CD4-positive, alpha-beta T cell (primary cell): ENCODE data around the gene CDH22. TPM values are rescaled to one million over a fixed set of nuclear protein-coding genes. Genes with fewer than 3 reads are reported as not detected.

Experiments
- ATAC-seq: fragments of 200-7000 bp; cut with Tn5 transposase; one replicate; pipeline ENCODE4 v1.10.0; 2022; ENCODE audit warnings: mild to moderate bottlenecking; ENCODE audit not compliant: poor library complexity
- CTCF ChIA-PET: fragments of 350-600 bp; sonication (Branson Sonifier 250); formaldehyde crosslinking; loops from one replicate; lab custom pipeline; 2021; ENCODE audit warnings: antibody characterized with exemption, inconsistent platforms; lab: Charles Lee
- POLR2A ChIA-PET: fragments of 350-600 bp; sonication (Branson Sonifier 250); formaldehyde crosslinking; loops from one replicate; lab custom pipeline; 2021; ENCODE audit warnings: antibody characterized with exemption, inconsistent platforms; lab: Charles Lee
- DNase-seq, 14 experiments: peaks; one replicate each; pipeline ENCODE4 v3.0.0-alpha.2; 2013 to 2020; ENCODE audit warnings: mixed read lengths in 2 of 14
- H3K27ac ChIP-seq, 2 donors: one replicate each; pipeline versions ENCODE4 v1.5.1 to v1.7.0; 2013; ENCODE audit warnings: low read length in 2 of 2, low read depth in 1 of 2, mild to moderate bottlenecking in 1 of 2
- H3K27me3 ChIP-seq, 2 experiments: 1 replicate in 1 of 2; 2 replicates in 1 of 2; pipeline versions ENCODE4 v1.6.1 to v1.7.0; 2013; ENCODE audit warnings: low read length in 2 of 2, control low read depth in 1 of 2, mild to moderate bottlenecking in 1 of 2, moderate library complexity in 1 of 2; ENCODE audit not compliant: insufficient read depth in 2 of 2, control insufficient read depth in 1 of 2
- H3K36me3 ChIP-seq: one replicate; pipeline ENCODE4 v1.6.1; 2013; ENCODE audit warnings: low read length, control low read depth; ENCODE audit not compliant: insufficient read depth
- H3K4me1 ChIP-seq: one replicate; pipeline ENCODE4 v1.6.1; 2013; ENCODE audit warnings: low read length, control low read depth; ENCODE audit not compliant: insufficient read depth
- H3K4me3 ChIP-seq: one replicate; pipeline ENCODE4 v1.5.1; 2013; ENCODE audit warnings: mild to moderate bottlenecking, low read length, moderate library complexity
- H3K9me3 ChIP-seq, 2 experiments: 1 replicate in 1 of 2; 2 replicates in 1 of 2; pipeline versions ENCODE4 v1.6.1 to v1.7.0; 2013; ENCODE audit warnings: low read length in 2 of 2, mild to moderate bottlenecking in 2 of 2, control low read depth in 1 of 2, moderate library complexity in 1 of 2; ENCODE audit not compliant: control insufficient read depth in 1 of 2, insufficient read depth in 1 of 2
- H3K27ac Mint-ChIP-seq: one replicate; pipeline ENCODE4 v1.8.0; 2020; ENCODE audit warnings: mixed read lengths
- H3K27me3 Mint-ChIP-seq: one replicate; pipeline ENCODE4 v1.8.0; 2021; ENCODE audit warnings: mixed read lengths
- H3K36me3 Mint-ChIP-seq: one replicate; pipeline ENCODE4 v1.8.0; 2021; ENCODE audit warnings: low read depth, mixed read lengths
- H3K4me1 Mint-ChIP-seq: one replicate; pipeline ENCODE4 v1.8.0; 2021; ENCODE audit warnings: low read depth, mixed read lengths
- H3K4me3 Mint-ChIP-seq: one replicate; pipeline ENCODE4 v1.8.0; 2020; ENCODE audit warnings: mild to moderate bottlenecking, mixed read lengths
- H3K9me3 Mint-ChIP-seq: one replicate; pipeline ENCODE4 v1.8.0; 2020; ENCODE audit warnings: mixed read lengths
- intact Hi-C, 2 experiments: fragments of 100-400 bp; cut with DNase I in 1 of 2; cut with micrococcal nuclease in 1 of 2; formaldehyde crosslinking; loops; one replicate each; pipeline versions ENCODE4 v1.15.1 to v1.9.0; 2023 to 2025; cut with DNase I, micrococcal nuclease
- total RNA-seq, 174 experiments: library from RNA in 2 of 174; stranded (reverse) in 2 of 174; gene quantifications; one replicate each; pipeline ENCODE4 v1.2.3 and lab custom pipeline; 2021 to 2026
- TF ChIP-seq, protein P1 (sequence below): fragments of 200-600 bp; IDR thresholded peaks from one replicate; pipeline ENCODE4 v1.8.0; 2022; ENCODE audit warnings: antibody characterized with exemption, mild to moderate bottlenecking

The CDH22 gene
- total RNA-seq, 2 experiments from 2014 or later: not detected

- peaks cover 19 to 23% of the 10 kb centered on the region in 2 experiments for H3K27me3 ChIP-seq
- H3K9me3 ChIP-seq: peaks cover 0 to 3% of the 10 kb centered on the region in 2 experiments
- Mint-ChIP-seq H3K4me1 (no peaks in the 10 kb centered on the region), H3K36me3 (no peaks in the 10 kb centered on the region), H3K27ac (no peak overlapping the region), H3K4me3 (no peak overlapping the region), H3K9me3 (peaks cover 2% of the 10 kb centered on the region), H3K27me3 (peaks cover 79% of the 10 kb centered on the region)
- TF ChIP-seq, protein P1, sequence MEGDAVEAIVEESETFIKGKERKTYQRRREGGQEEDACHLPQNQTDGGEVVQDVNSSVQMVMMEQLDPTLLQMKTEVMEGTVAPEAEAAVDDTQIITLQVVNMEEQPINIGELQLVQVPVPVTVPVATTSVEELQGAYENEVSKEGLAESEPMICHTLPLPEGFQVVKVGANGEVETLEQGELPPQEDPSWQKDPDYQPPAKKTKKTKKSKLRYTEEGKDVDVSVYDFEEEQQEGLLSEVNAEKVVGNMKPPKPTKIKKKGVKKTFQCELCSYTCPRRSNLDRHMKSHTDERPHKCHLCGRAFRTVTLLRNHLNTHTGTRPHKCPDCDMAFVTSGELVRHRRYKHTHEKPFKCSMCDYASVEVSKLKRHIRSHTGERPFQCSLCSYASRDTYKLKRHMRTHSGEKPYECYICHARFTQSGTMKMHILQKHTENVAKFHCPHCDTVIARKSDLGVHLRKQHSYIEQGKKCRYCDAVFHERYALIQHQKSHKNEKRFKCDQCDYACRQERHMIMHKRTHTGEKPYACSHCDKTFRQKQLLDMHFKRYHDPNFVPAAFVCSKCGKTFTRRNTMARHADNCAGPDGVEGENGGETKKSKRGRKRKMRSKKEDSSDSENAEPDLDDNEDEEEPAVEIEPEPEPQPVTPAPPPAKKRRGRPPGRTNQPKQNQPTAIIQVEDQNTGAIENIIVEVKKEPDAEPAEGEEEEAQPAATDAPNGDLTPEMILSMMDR: no peak
- H3K36me3 ChIP-seq: no peaks in the 10 kb centered on the region
- no peaks in the 10 kb centered on the region for H3K4me1 ChIP-seq
- no peak for ATAC-seq
- intact Hi-C loops: no loop called here
- H3K4me3 ChIP-seq: no peak overlapping the region
- POLR2A ChIA-PET: no interaction called here
- CTCF ChIA-PET: no interaction called here
- H3K27ac ChIP-seq: no peak overlapping the region
- no peak for DNase-seq
Measured at GRCh38 chr20:46229478-46230105, 78.7 kb downstream of the CDH22 start.

DNA sequence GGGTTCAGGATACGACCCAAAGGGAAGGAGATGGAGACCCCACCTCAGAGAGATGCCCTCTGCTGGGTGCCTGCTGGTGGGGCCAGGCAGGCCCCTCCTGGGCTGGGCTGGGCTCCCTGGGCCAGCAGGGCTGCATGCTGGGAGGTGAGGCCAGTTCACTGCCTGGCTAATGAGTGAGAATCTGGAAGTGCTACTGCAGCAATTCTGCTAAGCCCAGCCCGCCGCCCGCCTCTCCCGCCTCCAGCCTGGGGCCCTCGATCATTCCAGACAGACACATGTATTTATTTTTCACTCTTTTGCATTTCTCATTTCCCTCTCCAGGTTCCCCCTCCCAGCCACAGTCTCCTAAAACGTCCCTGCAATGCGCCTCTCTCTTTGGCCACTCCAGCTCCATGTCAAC is 79.6 kb downstream of the CDH22 start:
- Mint-ChIP-seq H3K9me3 (peaks cover 2% of the 10 kb centered on the region), H3K27me3 (peaks cover 75% of the 10 kb centered on the region), H3K36me3 (no peaks in the 10 kb centered on the region), H3K4me3 (no peak overlapping the region), H3K27ac (no peak overlapping the region), H3K4me1 (no peaks in the 10 kb centered on the region)
- ATAC-seq: no peak
- Histone ChIP-seq H3K36me3 (no peaks in the 10 kb centered on the region), H3K4me1 (no peaks in the 10 kb centered on the region), H3K27me3 (peaks cover 19 to 23% of the 10 kb centered on the region in 2 experiments), H3K9me3 (peaks cover 0 to 3% of the 10 kb centered on the region in 2 experiments), H3K4me3 (no peak overlapping the region), H3K27ac (no peak overlapping the region)
- POLR2A ChIA-PET: no interaction called here
- TF ChIP-seq, protein P1: no peak
- no peak for DNase-seq
- CTCF ChIA-PET: no interaction called here
- intact Hi-C loops: no loop called here

DNA sequence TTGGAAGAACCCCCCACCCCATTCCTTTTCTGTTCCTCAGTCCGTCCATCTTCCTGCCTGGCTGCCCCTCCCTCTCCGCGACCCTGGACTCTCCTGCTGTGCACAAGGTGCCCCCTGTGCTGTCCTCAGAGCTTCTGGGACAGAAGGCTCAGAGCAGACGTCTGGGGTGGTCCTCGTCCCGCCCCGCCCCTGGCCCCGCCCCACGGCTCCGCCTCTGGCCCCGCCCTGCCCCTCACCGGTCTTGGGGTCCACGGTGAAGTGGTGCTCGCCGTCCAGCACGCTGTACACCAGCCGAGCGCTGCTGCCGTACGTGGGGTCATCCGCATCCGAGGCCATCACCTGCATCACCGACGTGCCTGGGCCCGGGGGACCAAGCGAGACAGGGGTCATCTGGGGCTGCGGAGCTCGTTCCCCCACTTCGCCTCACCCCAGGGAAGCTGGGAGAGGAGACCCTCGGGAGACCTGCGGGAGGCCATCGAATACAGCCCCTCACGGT is 81.0 kb downstream of the CDH22 start:
- Histone ChIP-seq H3K27me3 (peaks cover 19 to 23% of the 10 kb centered on the region in 2 experiments), H3K9me3 (peaks cover 0 to 3% of the 10 kb centered on the region in 2 experiments), H3K36me3 (no peaks in the 10 kb centered on the region), H3K4me1 (no peaks in the 10 kb centered on the region), H3K4me3 (no peak overlapping the region), H3K27ac (no peak overlapping the region)
- H3K9me3 Mint-ChIP-seq: peaks cover 2% of the 10 kb centered on the region
- H3K27ac Mint-ChIP-seq: no peak overlapping the region
- H3K4me3 Mint-ChIP-seq: no peak overlapping the region
- H3K36me3 Mint-ChIP-seq: no peaks in the 10 kb centered on the region
- intact Hi-C loops: no loop called here
- peaks cover 61% of the 10 kb centered on the region for H3K27me3 Mint-ChIP-seq
- ChIA-PET POLR2A (no interaction called here), CTCF (no interaction called here)
- ATAC-seq (no peak), DNase-seq (no peak)
- no peaks in the 10 kb centered on the region for H3K4me1 Mint-ChIP-seq
- TF ChIP-seq, protein P1: no peak
